Right renal pelvis (tissue), 4 donors: Measurements from ENCODE around the gene TANC1. TPM values are rescaled to one million over a fixed set of nuclear protein-coding genes. Genes with fewer than 3 reads are reported as not detected.

Experiments
- DNase-seq, 4 donors: peaks; one replicate each; pipeline ENCODE4 v3.0.0-alpha.2; 2013; ENCODE audit warnings: low read depth in 4 of 4, low spot score in 3 of 4, missing footprints in 1 of 4
- polyA plus RNA-seq, 4 donors: library from polyadenylated mRNA; unstranded; fragments of 120-200 nt; gene quantifications; one replicate each; pipeline ENCODE4 v1.2.1, GENCODE V29; 2013; ENCODE audit not compliant: insufficient read length in 4 of 4

TANC1 gene
- polyA plus RNA-seq, 4 donors = 43.6 to 58.2 (median 57.7) TPM

DNA sequence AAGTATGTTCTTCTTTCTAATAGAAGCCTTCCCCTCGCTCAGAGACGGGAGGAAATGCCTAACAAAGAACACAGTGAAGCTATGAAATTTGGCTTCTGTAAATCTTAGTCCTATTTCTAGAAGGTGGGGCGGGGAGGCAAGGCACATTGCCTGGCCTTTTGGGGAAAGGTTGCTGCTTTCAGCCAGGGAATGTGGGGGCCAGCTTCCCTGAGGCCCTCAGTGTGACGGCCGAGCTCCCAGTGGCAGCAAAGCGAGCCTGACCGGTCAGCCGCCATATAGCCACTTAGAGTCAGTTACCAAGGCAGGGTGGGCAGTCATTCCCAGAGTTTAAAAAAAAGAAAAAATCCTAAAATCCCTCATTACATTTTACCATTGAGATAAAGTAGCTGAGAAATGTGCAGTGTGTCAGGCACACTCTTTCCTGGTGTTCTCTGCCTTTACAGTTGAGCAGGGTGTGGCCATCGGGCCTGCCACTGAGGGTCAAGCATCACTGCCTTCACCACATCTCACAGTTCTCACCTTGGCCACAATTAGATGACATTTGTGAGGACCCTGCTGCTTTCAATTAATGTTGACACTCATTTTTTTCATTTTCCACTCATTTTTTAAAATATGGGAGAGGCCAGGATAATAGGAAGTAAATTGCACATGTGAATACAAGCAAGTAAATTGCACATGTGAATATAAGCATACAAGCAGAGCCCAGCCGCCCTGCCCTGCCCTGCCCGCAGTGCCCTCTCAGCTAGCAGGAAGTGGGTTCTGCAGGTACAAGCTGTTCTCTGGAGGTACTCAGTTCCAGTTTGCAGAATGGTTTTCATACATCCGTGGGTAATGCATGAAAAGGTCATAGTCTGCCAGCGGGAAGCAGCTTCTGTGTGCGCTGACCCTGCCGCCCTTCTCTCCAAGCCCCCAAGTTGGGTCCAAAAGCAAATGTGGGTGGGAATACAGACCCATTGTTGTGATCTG lies 241.2 kb downstream of the TANC1 start:
- DNase-seq = no peak

- DNase-seq = peak in 1 of 4 donors; percentile 41
Measured at GRCh38 chr2:159211447-159212396, 243.3 kb downstream of the TANC1 start.

DNA sequence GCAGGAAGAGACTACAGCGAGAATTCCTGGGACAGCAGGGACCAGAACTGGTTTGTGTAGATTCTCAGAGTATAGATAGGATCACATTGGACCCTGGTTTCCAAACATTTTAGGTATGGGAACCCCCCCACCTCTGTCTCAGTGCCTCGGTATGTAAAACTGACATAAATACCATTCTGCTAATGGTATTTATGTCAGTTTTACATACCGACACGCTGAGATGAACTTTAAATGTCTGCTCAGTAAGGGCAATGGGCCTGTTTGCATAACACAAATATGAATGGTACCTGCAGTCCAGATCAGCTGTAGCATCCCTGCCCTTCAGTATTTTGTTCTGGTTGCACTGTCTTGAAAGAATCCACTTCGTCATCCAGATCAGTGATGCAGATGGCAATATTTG lies 244.9 kb downstream of the TANC1 start:
- no peak for DNase-seq

- no peak for DNase-seq
Measured at GRCh38 chr2:159214325-159214865, 246.0 kb downstream of the TANC1 start.

GRCh38 chr2:159215116-159215515 lies 246.7 kb downstream of the TANC1 start:
- DNase-seq = no peak

DNA sequence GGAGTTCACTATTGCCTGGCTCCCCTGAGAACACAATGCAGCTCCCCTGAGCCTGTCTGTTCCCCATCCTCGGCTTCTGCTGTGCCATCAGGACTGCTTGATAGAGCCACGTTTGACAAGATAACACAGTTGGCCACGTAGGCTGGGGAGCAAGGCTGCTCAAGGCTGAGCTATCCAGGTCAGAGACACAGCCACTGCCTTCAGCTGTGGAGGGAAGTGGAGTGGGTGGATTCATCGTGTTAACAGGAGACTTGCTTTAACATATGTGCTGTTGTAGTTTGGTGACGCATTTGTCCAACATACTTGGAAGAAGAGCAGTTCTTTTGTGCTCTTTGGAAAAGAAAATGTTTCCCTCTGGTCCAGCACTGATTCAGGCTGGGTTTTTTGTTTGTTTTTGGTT lies 249.2 kb downstream of the TANC1 start:
- no peak for DNase-seq

GRCh38 chr2:159218389-159218788 lies 249.9 kb downstream of the TANC1 start:
- no peak for DNase-seq

GRCh38 chr2:159219394-159219998 lies 251.1 kb downstream of the TANC1 start:
- no peak for DNase-seq

- no peak for DNase-seq
Measured at GRCh38 chr2:159224061-159224813, 255.8 kb downstream of the TANC1 start.

DNA sequence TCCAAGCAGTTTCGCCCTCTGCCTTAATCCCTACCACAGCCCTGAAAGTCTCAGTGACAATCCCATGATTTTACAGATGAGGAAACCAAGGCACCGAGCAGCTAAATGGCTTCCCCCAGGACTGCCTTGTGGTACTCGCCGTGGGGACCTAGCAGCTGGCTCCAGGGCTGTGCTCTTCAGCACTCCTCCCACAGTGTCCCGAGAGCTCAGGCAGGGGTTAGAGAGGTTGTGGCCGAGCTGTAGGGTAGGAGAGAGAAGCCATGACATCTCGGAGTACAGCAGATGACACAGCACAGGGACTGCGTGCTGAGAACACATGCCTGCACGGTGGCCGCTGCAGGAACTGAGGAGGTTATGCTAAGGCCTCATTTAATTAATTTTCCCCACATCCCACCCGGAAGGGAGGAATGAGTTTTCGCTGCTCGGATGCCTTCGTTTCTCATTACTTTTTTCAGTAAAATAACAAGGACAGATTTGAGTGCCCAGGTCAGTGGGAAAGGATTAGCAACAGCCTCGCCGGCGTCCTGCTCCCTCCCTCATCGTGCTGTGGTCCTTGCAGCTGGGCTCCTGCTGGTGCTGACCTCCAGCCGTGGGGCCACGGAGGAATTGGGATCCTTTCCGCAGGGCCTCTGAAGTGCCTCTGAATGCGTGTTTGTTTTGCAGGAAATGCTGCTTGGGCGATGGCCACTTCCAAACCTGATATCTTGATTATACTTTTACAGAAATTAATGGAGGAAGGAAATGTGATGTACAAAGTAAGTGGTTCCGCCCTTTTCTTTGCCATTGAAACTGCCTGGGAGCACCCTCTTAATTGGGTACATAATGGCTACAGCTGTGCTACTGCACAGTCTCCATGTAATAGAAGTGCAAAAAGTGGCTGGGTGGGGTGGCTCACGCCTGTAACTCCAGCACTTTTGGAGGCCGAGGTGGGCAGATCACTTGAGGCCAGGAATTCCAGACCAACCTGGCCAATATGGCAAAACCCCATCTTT lies 256.9 kb downstream of the TANC1 start:
- no peak for DNase-seq

- no peak for DNase-seq
Measured at GRCh38 chr2:159226059-159226461, 257.6 kb downstream of the TANC1 start.

- DNase-seq = no peak
Measured at GRCh38 chr2:159226608-159227385, 258.4 kb downstream of the TANC1 start.

DNA sequence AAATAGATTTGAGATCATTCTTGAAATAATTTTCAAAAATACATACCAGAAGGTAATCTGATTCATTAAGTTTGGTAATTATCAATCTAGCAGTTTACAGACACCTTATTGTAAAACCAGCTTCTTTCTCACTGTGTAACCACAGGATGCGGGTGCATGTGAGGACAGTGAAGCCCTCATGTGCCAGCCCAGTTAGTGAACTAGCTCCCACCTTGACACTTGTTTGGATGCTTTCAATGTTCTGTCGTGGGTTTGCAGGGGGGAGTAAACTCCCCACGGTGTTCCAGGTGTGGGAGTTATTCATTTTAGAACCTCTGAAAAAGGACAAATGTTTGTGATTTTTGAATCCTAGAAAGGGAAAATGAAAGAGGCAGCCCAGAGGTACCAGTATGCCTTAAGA lies 259.0 kb downstream of the TANC1 start:
- DNase-seq = no peak

DNA sequence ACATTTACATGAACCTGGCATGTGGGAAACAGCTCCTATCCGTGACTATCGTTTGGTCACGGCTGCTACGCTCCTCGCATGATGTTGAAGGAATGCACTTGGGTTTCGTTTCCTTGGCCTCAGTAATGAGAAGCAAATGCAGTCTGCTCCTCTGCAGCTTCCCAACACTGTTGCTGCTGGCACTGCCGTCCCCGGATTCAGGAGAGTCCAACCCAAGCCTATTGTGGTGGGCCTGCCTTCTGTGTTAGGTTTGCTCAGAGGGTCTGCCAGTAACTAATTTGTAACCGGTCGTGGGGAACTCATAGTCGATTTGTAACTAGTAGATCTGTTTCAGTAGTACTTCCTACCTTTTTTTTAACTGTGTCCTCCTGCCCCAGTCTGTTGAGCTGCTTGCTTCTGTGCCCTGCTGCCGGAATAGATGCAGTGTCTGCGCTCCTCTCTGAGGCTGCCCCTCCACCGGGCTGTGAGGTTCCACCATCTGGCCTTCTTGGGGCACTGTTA lies 259.7 kb downstream of the TANC1 start:
- no peak for DNase-seq

DNA sequence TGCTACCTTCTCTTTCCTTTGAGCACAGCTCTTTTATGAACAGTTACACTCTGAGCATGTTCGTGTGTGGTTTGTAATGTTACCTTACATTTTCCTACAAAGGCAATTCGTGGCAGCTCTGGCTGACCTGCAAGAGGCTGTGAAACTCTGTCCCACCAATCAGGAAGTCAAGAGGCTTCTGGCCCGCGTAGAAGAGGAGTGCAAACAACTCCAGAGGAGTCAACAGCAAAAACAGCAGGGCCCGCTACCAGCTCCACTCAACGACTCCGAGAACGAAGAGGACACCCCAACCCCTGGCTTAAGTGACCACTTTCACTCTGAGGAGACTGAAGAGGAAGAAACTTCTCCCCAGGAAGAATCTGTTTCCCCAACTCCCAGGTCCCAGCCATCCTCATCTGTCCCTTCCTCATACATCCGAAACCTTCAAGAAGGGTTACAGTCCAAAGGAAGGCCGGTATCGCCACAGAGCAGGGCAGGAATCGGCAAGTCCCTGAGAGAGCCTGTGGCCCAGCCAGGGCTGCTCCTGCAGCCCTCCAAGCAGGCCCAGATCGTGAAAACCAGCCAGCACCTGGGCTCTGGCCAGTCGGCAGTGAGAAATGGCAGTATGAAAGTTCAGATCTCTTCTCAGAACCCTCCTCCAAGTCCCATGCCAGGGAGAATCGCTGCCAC lies 261.2 kb downstream of the TANC1 start:
- no peak for DNase-seq

DNA sequence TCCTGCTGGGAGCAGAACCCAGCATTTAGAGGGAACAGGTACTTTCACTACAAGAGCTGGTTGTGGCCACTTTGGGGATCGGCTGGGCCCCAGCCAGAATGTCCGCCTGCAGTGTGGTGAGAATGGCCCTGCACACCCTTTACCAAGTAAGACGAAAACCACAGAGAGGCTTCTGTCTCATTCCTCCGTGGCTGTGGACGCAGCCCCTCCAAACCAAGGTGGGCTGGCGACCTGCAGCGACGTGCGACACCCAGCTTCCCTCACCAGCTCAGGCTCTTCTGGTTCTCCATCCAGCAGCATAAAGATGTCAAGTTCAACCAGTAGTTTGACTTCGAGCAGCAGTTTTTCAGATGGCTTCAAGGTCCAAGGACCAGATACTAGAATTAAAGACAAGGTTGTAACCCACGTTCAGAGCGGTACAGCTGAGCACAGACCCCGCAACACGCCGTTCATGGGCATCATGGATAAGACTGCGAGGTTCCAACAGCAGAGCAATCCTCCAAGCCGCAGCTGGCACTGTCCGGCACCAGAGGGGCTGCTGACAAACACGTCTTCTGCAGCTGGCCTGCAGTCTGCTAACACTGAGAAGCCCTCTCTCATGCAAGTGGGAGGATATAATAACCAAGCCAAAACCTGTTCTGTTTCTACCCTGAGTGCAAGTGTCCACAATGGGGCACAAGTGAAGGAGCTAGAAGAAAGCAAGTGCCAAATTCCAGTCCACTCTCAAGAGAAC lies 261.9 kb downstream of the TANC1 start:
- no peak for DNase-seq
